Glutamatergic neuron (in vitro differentiated cells): ENCODE measurements around the gene SOAT1. TPM values are rescaled to one million over a fixed set of nuclear protein-coding genes. Genes with fewer than 3 reads are reported as not detected.

Experiments used
- DNase-seq: peaks from one replicate; pipeline ENCODE4 v3.0.0; 2022
- H3K27ac Mint-ChIP-seq: one replicate; pipeline ENCODE4 v1.8.0; 2020; ENCODE audit warnings: mild to moderate bottlenecking, mixed read lengths, inconsistent platforms; ENCODE audit not compliant: unreplicated experiment
- H3K27me3 Mint-ChIP-seq: one replicate; pipeline ENCODE4 v1.8.0; 2020; ENCODE audit warnings: mild to moderate bottlenecking, moderate library complexity, mixed read lengths, inconsistent platforms; ENCODE audit not compliant: unreplicated experiment
- H3K36me3 Mint-ChIP-seq: one replicate; pipeline ENCODE4 v1.8.0; 2020; ENCODE audit warnings: mild to moderate bottlenecking, mixed read lengths, inconsistent platforms; ENCODE audit not compliant: unreplicated experiment
- H3K4me1 Mint-ChIP-seq: one replicate; pipeline ENCODE4 v1.8.0; 2020; ENCODE audit warnings: mild to moderate bottlenecking, low read depth, mixed read lengths, inconsistent platforms; ENCODE audit not compliant: unreplicated experiment
- H3K4me3 Mint-ChIP-seq: one replicate; pipeline ENCODE4 v1.8.0; 2020; ENCODE audit warnings: mild to moderate bottlenecking, mixed read lengths, inconsistent platforms; ENCODE audit not compliant: unreplicated experiment
- H3K9me3 Mint-ChIP-seq: one replicate; pipeline ENCODE4 v1.8.0; 2020; ENCODE audit warnings: mild to moderate bottlenecking, moderate library complexity, mixed read lengths, inconsistent platforms; ENCODE audit not compliant: unreplicated experiment
- CTCF ChIP-seq: fragments of 200-600 bp; sonication (generic); IDR thresholded peaks from one replicate; pipeline ENCODE4 v1.5.0; 2021; ENCODE audit not compliant: partially characterized antibody, unreplicated experiment
- total RNA-seq: library from RNA; stranded (reverse); fragmentation: NEBNext Ultra II Directional; extraction: Animal tissue kit (Norgen Biotek cat#: 25700); gene quantifications from one replicate; pipeline ENCODE4 v1.2.1, GENCODE V29; 2021; ENCODE audit not compliant: unreplicated experiment

The SOAT1 gene
- total RNA-seq, 1 donor from 2014 or later = 5.9 TPM

- TF ChIP-seq CTCF = no peak
- Mint-ChIP-seq H3K36me3 (no peaks in the 10 kb centered on the region), H3K9me3 (peaks cover 3% of the 10 kb centered on the region), H3K27me3 (peaks cover 1% of the 10 kb centered on the region), H3K4me3 (no peak overlapping the region), H3K4me1 (peaks cover 2% of the 10 kb centered on the region), H3K27ac (no peak overlapping the region)
- DNase-seq = no peak
Observed at GRCh38 chr1:179329862-179330261, 36.3 kb downstream of the SOAT1 start.

- Mint-ChIP-seq H3K27me3 (peaks cover 1% of the 10 kb centered on the region), H3K27ac (no peak overlapping the region), H3K36me3 (no peaks in the 10 kb centered on the region), H3K4me1 (peaks cover 2% of the 10 kb centered on the region), H3K4me3 (no peak overlapping the region), H3K9me3 (peaks cover 3% of the 10 kb centered on the region)
- TF ChIP-seq CTCF = no peak
- no peak for DNase-seq
Observed at GRCh38 chr1:179334440-179334839, 40.8 kb downstream of the SOAT1 start.

- Mint-ChIP-seq H3K27me3 (no peaks in the 10 kb centered on the region), H3K4me1 (peaks cover 2% of the 10 kb centered on the region)
- DNase-seq = no peak
Observed at GRCh38 chr1:179337288-179337687, 43.7 kb downstream of the SOAT1 start.

GRCh38 chr1:179337942-179338560 is 44.5 kb downstream of the SOAT1 start:
- no peak for DNase-seq
- no peak overlapping the region for H3K4me3 Mint-ChIP-seq
- no peak for TF ChIP-seq CTCF
- H3K4me1 Mint-ChIP-seq = no peaks in the 10 kb centered on the region
- no peaks in the 10 kb centered on the region for H3K36me3 Mint-ChIP-seq
- H3K27ac Mint-ChIP-seq = no peak overlapping the region
- H3K27me3 Mint-ChIP-seq = no peaks in the 10 kb centered on the region
- H3K9me3 Mint-ChIP-seq = no peaks in the 10 kb centered on the region

More at GRCh38 chr1:179337288-179337687, 43.7 kb downstream of the SOAT1 start:
- Mint-ChIP-seq H3K9me3 (no peaks in the 10 kb centered on the region), H3K27ac (no peak overlapping the region), H3K36me3 (no peaks in the 10 kb centered on the region), H3K4me3 (no peak overlapping the region)
- TF ChIP-seq CTCF = no peak

GRCh38 chr1:179340918-179341317 is 47.3 kb downstream of the SOAT1 start:
- no peaks in the 10 kb centered on the region for H3K9me3 Mint-ChIP-seq
- no peaks in the 10 kb centered on the region for H3K27me3 Mint-ChIP-seq
- no peak for TF ChIP-seq CTCF
- DNase-seq = no peak
- no peaks in the 10 kb centered on the region for H3K36me3 Mint-ChIP-seq
- no peak overlapping the region for H3K27ac Mint-ChIP-seq
- H3K4me1 Mint-ChIP-seq = no peaks in the 10 kb centered on the region
- no peak overlapping the region for H3K4me3 Mint-ChIP-seq
